RKO (cell line): Measurements from ENCODE around the gene TSPAN16.
A peak's percentile ranks its signal among the peaks of the same experiment; 100 is the strongest.
"Not testable (repeated sequence)": the region's sequence is repeated elsewhere in the genome, so short reads cannot be mapped to it uniquely, and the experiment has no call there.

Experiments
- DNase-seq: peaks from one replicate; pipeline ENCODE4 v3.0.0-alpha.2; 2016; ENCODE audit warnings: low spot score

The TSPAN16 gene

GRCh38 chr19:11346104-11346940 lies 50.4 kb downstream of the TSPAN16 start, which contains the start of the genes CCDC159 and TMEM205:
Gene CCDC159 (plus strand): TSS chr19:11346519. CDS start chr19:11346607, 88 bp downstream.
Gene TMEM205 (minus strand): TSS chr19:11346268. CDS start chr19:11345619, 649 bp downstream.
- peak; percentile 99 for DNase-seq

- no peak for DNase-seq
Observed at GRCh38 chr19:11347546-11348039, 51.6 kb downstream of the TSPAN16 start.

DNA sequence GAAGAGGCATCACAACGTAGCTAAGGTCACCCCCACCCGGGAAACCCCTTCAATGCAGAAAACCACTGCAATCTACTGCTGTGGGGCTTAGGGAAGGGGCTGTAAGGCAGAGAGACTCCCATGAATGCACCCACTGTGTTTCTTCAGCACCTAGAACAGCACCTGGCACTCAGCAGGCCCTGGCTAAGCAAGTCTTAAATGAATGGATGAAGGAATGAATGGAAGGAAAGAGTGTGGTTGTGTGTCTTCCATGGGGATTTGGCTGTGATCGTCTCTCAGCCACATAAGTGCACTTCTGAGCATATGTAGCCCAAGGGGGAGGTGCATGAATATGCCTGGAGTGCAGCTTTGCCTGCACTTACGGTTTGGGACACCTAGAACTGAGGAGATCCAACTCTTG lies 53.2 kb downstream of the TSPAN16 start:
- no peak for DNase-seq

DNA sequence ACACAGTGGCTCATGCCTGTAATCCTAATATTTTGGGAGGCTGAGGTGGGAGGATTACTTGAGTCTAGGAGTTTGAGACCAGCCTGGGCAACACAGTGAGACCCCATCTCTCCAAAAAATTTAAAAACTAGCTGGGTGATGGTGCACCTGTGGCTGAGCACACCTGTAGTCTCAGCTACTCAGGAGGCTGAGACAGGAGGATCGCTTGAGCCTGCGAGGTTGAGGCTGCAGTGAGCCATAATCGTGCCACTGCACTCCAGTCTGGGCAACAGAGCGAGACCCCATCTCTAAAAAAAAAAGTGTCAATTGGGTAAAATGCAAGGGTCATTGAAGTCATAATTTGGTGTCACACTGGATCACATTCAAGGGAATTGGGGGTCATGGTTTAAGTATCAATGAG lies 58.1 kb downstream of the TSPAN16 start:
- not testable (repeated sequence) for DNase-seq

GRCh38 chr19:11355160-11356073 lies 59.5 kb downstream of the TSPAN16 start, which contains the start of gene PLPPR2:
Gene PLPPR2 (plus strand): TSS chr19:11355432. CDS start chr19:11357674, 2,242 bp downstream.
- DNase-seq = peak; percentile 86

GRCh38 chr19:11356074-11356397 lies 60.1 kb downstream of the TSPAN16 start:
- no peak for DNase-seq

DNA sequence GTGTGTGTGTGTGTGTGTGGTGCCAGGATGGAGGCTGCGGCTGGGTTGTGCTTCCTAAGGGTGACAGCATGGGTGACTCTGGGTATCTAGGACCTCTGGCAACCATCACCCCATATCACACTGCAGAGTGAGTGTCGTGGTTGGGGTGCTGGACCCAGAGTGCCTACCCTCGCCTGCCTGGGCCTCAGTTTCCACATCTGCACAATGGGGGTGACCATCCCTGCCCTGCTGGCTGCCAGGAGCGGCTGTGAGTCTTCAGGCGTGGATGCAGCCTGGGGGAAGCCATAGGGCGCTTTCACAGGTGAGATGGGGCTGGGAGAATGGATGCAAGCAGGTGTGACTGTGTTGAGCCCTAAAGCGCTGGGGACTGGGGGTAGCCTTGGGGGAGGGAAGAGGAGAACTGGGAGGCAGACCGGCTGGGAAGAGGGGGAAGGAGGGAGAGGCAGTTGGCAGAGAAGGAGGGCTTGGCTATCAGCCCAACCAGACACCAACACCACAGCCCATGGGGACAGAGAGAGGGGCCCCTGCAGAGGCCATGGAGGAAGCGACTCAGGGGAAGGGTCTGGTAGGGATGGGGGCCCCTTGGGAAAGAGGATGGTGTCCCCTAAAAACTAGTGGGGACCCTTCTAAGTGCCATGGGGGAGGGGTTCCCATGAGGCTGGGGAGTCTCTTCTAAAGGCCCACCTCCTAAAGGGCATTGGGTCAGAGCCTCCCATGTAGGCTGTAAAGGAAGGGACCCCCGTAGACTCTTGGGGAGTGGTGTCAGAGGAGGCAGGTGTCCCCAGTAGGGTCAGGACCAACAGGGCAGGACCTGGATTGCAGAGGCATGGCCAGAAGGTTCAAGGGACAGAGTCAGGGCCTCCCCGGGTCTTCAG lies 61.0 kb downstream of the TSPAN16 start:
- no peak for DNase-seq

DNA sequence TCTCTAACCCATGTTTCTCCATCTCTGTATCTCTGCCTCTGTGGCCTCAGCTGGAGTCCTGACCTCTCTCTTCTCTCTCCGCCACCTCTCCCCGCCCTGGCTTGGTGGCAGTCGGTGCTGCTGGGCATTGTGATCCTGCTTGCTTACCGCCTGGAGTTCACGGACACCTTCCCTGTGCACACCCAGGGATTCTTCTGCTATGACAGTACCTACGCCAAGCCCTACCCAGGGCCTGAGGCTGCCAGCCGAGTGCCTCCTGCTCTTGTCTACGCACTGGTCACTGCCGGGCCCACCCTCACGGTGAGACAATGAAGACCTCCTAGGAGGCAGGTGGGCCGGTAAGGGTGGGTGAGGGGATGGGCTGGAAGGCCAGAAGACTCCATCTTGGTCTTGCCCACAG lies 63.5 kb downstream of the TSPAN16 start:
- no peak for DNase-seq

- no peak for DNase-seq
Observed at GRCh38 chr19:11361037-11361770, 65.2 kb downstream of the TSPAN16 start.

- no peak for DNase-seq
Observed at GRCh38 chr19:11361771-11362731, 66.1 kb downstream of the TSPAN16 start.

- DNase-seq = no peak
Observed at GRCh38 chr19:11363881-11364280, 67.9 kb downstream of the TSPAN16 start.

- no peak for DNase-seq
Observed at GRCh38 chr19:11364296-11364904, 68.4 kb downstream of the TSPAN16 start.

- DNase-seq = no peak
Observed at GRCh38 chr19:11364935-11365334, 69.0 kb downstream of the TSPAN16 start.
